GM19397 (cell line): ENCODE measurements around the gene CCP110.
"Not testable (repeated sequence)": the region's sequence is repeated elsewhere in the genome, so short reads cannot be mapped to it uniquely, and the experiment has no call there.

ENCODE experiments used
- ATAC-seq: cut with Tn5 transposase; IDR thresholded peaks from one replicate; pipeline ENCODE4 v1.9.1; 2021; ENCODE audit warnings: mild to moderate bottlenecking, moderate library complexity; ENCODE audit not compliant: unreplicated experiment

CCP110 gene

DNA sequence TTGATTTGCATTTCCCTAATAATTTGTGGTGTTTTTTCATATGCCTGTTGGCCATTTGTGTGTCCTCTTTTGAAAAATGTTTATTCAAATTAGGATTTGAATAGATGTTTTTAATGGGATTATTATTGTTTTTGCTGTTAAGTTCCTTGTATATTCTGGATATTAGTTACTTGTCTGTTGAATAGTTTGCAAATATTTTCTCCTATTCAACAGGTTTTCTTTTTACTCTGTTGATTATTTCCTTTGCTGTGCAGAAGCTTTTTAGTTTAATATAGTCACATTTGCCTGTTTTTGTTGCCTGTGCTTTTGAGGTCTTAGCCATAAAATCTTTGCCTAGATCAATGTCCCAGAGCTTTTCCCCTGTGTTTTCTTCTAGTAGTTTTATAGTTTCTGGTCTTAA, 11.4 kb upstream of the CCP110 start:
- ATAC-seq = no peak

- no peak for ATAC-seq
Observed at GRCh38 chr16:19513377-19514053, 10.2 kb upstream of the CCP110 start.

GRCh38 chr16:19515757-19516156, 8.0 kb upstream of the CCP110 start:
- ATAC-seq = no peak

GRCh38 chr16:19517424-19518089, 6.2 kb upstream of the CCP110 start:
- no peak for ATAC-seq

DNA sequence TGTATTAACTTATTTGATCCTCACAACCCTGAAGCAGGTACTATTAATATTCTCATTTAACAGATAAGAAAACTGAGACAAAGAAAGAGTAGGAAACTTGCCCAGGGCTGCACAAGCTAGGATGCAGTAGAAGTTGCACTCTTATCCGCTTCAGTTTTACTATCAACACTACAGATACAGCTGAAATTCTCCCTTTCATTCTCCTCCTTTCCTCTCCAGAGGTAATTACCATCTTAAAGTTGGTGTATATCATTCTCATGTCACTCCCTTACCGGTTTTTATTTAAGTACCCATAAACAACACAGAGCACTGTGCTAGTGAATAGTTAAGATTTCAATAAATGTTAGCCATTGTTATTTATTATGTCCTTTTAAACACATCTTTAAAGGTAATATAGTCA, 5.4 kb upstream of the CCP110 start:
- ATAC-seq = no peak

- no peak for ATAC-seq
Observed at GRCh38 chr16:19520861-19521331, 2.8 kb upstream of the CCP110 start.

DNA sequence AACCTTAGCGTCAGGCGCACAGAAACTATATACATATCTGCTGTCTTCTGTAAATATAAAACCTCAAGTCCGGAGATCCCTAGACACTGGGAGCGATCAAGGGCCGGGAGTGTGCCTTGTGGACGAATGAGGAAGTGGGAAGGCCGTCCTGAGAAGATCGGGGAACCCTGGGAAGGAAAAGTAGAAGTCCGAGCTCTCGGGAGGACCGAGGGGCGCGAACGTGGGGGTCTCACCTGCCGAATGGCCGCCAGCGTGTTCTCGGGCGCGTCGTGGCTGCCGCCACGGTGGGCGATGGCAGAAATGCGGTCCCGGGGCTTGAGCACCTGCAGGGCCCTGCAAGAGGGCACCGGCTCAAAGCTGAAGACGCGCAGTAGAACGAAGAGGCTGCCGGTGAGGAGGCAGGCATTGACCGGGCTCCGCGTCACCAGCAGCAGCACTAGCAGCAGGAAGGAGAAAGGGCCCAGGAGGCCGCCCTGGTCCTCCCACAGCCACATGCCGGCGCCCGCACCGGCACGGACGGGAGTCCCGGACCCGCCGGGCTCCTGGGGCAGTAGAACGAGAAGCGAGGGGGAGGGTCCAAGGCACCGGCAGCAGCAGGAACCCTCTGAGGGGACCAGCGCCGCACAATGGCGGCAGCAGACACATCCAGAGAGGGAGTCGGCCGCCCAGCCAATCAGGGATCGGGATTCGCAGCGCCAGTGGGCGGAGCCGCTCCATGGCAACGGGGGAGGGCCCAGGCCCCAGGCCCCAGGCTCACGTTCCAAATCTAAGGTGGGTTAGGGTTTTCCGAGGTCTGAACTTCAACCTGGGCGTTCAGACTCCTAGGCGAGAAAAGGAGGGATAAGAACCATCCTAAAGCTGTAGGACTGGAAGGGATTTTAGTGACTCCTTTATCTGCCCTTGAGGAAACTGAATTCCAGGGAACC, 2.0 kb upstream of the CCP110 start, which contains the start of gene GDE1:
GDE1 (minus strand) TSS at position 628 of the 926 bp plus-strand sequence; CDS start at position 494, 134 bp downstream.
- ATAC-seq = peak; percentile 75

DNA sequence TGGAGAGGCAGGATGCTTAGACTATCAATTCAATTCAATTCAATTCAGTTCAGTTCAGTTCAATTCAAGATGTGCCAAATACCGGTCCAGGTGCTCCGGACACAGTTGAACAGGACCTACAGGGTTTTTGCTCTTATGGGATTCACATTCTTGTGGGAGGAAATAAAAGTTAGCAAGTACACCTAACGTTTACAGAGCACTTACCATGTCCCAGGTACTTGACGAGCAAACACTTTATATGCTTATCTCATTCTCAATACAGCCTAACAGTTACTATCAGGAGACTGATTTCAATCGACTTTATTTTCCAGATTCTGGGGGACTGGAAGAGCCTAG, 1.4 kb upstream of the CCP110 start:
- ATAC-seq = no peak

DNA sequence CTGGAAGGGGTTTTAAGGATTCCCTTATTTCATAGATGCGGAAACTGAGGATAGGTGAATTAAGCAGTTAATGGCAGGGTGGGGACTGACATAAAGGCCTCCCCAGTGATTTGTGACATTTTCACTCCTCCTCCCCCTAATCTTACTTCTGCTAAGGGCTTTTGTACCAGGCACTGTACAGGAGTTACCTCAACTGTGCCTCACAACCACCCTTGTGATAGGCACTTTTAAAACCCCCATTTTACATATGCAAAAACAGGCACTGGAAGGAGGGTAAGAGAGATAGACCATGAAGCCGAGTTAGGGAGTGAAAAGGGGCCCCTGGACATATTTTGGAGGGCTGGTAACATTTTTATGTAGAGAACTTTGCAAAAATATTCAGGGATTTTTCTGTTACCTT, 982 bp upstream of the CCP110 start:
- no peak for ATAC-seq

DNA sequence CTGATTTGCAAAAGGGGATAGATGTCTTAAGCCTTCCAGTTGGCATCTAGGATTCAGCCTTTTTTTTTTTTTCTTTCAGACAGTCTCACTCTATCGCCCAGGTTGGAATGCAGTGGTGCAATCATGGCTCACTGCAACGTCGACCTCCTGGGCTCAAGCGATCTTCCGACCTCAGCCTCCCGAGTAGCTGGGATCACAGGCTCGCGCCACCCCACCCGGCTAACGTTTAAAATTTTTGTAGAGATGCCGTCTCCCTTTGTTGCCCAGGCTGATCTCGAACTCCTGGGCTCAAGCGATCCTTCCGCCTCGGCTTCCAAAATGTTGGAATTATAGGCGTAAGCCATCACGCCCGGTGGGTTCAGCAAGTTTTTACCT, 571 bp upstream of the CCP110 start:
- no peak for ATAC-seq

DNA sequence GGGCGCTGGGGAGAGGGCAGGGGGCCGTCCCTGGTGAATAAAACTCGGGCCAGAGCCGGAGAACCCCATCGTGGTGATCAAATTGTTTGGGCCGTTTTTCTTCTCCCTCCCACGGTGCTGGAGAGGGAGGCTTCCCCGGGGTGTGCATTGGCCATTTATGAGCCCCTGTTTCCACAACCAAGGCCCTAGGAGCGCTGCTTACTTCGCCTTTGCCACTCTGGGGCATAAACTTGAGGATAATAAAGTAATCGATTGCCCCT, 544 bp downstream of the CCP110 start:
- no peak for ATAC-seq

DNA sequence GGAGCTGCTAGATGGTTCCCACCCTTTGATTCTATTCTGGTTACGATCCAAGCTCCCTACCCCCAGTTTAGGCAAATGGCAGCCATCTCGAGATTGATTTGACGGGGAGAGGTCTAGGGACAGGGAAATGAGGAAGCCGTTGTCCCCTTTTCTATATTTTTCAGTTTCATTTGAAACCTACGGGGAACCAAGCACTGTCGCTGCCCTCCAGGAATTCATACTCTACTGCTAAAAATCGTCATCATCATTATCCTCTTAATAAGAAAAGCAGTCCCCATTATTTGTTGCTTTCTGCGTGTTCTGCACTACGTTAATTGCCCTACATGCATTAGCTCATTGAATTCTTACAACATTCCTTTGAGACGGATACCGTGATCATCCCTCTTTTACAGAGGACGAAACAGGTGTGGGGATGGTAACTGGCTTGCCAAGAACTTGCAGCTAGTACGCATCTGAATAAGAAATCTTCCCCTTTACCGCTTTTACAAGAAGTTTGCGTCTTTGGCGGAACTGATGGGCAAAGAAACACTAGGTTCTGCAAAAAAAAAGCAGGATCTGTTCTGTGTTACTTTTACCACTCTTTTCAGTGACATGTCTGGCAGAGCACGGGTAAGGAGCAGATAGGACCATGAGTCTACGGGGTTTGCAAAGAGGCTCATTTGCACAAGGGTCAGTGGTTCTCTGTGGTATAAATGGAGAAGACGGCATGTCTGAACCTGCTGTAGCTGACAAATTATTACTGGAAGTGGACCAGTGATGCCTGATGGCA, 1.1 kb downstream of the CCP110 start:
- no peak for ATAC-seq

DNA sequence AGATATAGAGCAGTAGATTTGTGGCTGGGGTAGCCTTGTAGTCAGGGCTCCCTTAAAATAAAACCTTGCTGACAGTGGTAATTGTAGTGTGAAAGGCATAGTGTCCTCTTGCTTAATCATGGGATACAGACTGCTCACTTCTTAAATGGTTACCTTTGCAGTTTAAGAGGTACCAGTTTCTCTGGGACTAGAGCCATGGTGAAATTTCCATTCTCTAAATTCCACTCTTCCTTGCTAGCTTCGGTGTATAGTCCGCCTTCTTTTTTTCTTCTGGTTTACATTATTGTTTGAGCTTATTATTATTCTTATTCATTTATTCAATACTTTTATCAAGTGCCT, 1.6 kb downstream of the CCP110 start:
- no peak for ATAC-seq

- ATAC-seq = no peak
Observed at GRCh38 chr16:19527161-19527560, 3.4 kb downstream of the CCP110 start.

GRCh38 chr16:19528666-19529065, 4.9 kb downstream of the CCP110 start:
- no peak for ATAC-seq

DNA sequence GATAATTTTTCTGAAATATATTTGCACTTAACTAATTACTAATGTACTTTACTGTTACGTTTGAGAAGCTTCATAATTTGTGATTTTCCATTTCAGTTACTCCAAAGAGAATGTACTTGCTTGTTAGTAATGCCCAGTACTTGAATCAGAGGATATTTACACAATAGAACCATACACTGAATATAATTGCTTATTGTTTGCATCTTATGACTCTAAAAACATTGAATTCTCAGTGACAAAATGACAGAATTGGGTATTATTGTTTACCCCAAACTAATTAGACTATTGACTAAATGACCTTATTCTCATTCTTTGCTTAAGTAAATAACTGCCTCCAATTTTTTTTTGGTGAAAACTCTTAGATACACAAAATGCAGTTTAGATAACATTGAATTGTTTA, 8.9 kb downstream of the CCP110 start:
- ATAC-seq = no peak

DNA sequence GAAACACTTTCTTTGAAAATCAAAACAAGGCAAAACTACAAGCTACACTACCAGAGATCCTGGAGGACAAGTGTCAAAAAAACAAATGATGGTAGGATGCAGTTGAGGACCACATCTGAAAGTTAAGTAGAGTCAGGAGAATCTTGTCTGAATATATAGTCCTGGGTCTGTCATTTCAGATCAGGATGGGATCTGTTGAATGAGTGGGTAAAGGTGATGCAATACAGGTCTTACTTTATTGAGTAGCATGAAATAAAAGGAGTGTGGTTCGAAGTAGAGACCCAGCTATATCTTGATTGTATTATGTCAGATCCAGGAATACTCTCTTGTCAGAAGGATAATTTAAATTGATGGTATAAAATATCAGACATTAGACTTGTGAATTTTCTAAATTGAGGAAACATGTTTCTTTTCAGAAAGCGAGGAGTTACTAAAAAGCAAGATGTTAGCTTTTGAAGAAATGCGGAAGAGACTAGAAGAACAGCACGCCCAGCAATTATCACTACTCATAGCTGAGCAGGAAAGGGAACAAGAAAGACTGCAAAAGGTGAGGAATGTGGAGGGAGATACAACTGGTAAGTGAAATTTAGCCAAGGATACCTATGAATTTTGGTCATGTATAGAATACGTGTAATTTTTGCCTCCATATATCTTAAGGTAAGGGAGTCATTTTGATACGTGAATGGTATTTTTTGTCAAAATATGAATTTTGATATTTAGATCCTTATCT, 16.7 kb downstream of the CCP110 start:
- no peak for ATAC-seq

DNA sequence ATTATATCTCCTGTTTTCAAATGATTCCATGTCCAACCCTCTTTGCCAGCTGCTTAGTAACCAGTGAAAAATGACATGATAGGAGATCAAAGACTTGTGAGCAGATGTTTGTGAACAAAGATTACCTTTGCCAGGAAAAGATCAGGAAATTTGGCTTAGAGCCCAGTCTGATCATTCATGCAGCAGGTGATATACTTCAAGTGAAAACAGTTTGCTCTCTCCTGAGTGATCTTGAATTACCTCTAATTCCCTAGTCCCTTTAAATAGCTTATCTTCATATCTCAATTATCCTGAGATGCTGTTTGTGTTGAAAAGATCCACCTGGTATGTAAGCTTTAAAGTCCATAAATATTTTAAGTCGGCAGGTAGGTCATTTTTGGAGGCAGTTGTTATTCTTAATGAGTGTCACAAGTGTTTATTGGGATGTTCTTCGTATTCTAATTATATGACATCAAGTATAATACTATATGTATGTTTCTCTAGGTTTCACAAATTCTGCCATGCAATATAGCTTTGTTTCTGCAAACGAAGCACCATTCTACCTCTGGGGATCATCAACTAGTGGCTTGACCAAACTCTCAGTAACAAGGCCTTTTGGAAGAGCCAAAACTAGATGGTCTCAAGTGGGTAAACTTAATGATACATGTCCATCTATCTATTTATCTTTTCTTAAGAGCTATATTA, 18.5 kb downstream of the CCP110 start:
- no peak for ATAC-seq

DNA sequence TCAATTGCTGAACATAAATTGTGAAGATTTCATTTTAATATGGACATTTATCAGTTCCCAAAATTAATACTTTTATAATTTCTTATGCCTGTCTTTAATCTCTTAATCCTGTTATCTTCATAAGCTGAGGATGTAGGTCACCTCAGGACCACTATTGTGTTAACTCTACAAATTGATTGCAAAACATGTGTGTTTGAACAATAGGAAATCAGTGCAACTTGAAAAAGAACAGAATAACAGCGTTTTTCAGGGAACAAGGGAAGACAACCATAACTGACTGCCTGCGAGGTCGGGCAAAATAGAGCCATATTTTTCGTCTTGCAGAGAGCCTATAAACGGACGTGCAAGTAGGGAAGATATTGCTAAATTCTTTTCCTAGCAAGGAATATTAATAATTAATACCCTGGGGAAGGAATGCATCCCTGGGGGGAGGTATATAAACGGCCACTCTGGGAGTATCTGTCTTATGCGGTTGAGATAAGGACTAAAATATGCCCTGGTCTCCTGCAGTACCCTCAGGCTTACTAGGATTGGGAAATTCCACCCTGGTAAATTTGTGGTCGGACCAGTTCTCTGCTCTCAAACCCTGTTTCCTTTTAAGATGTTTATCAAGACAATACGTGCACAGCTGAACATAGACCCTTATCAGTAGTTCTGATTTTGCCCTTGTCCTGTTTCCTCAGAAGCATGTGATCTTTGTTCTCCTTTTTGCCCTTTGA, 19.7 kb downstream of the CCP110 start:
- ATAC-seq = not testable (repeated sequence)
